Measurements from ENCODE around the gene KPNA1. TPM values are rescaled to one million over a fixed set of nuclear protein-coding genes. Genes with fewer than 3 reads are reported as not detected.

KPNA1 gene
- total RNA-seq, 120 experiments from 2014 or later: 54.6 to 126 (median 91.1) TPM

Other genes with a start within 250 kb of the KPNA1 start
- gene CSTA, start 189.7 kb downstream of the KPNA1 start, total RNA-seq: 1 to 10 TPM in 16 of 120 experiments, under 1 TPM in 18, not detected in 86; 0.54 to 4.7 (median 0.99) TPM
- 10 to 100 TPM in 119 of 120 experiments, 1 to 10 TPM in 1; 7.9 to 34.9 (median 19.6) TPM for gene MIX23, start 131.7 kb downstream of the KPNA1 start, total RNA-seq
- gene FAM162A, start 130.8 kb downstream of the KPNA1 start, total RNA-seq: 100 to 1,000 TPM in 1 of 120 experiments, 10 to 100 TPM in 119; 26.1 to 101 (median 59.2) TPM
- 1 to 10 TPM; 1.2 to 7.1 (median 3.7) TPM for gene WDR5B, start 98.9 kb downstream of the KPNA1 start, total RNA-seq
- gene PARP9, start 49.4 kb upstream of the KPNA1 start, total RNA-seq: 10 to 100 TPM in 78 of 120 experiments, 1 to 10 TPM in 42; 4.7 to 38.4 (median 11.6) TPM
- gene DTX3L, start 49.4 kb upstream of the KPNA1 start, total RNA-seq: 10 to 100 TPM in 44 of 120 experiments, 1 to 10 TPM in 76; 2.9 to 28.9 (median 9.0) TPM
- gene PARP15, start 62.7 kb upstream of the KPNA1 start, total RNA-seq: 1 to 10 TPM in 11 of 120 experiments, under 1 TPM in 108, not detected in 1; 0.13 to 3.0 (median 0.57) TPM
- gene PARP14, start 165.9 kb upstream of the KPNA1 start, total RNA-seq: 10 to 100 TPM in 111 of 120 experiments, 1 to 10 TPM in 9; 7.6 to 50.4 (median 14.8) TPM